Osteocyte (in vitro differentiated cells): ENCODE data around the gene NKAIN2. TPM values are rescaled to one million over a fixed set of nuclear protein-coding genes. Genes with fewer than 3 reads are reported as not detected.
A peak's percentile ranks its signal among the peaks of the same experiment; 100 is the strongest.

Source experiments
- DNase-seq: peaks from one replicate; pipeline ENCODE4 v3.0.0; 2021; ENCODE audit warnings: mixed read lengths; ENCODE audit not compliant: unreplicated experiment; ENCODE audit errors: extremely low spot score
- H3K27ac Mint-ChIP-seq: one replicate; pipeline ENCODE4 v1.8.0; 2021; ENCODE audit warnings: mild to moderate bottlenecking, mixed read lengths; ENCODE audit not compliant: unreplicated experiment
- H3K27me3 Mint-ChIP-seq: one replicate; pipeline ENCODE4 v1.8.0; 2021; ENCODE audit warnings: mixed read lengths; ENCODE audit not compliant: unreplicated experiment
- H3K36me3 Mint-ChIP-seq: one replicate; pipeline ENCODE4 v1.8.0; 2021; ENCODE audit warnings: mixed read lengths; ENCODE audit not compliant: unreplicated experiment
- H3K4me1 Mint-ChIP-seq: one replicate; pipeline ENCODE4 v1.8.0; 2021; ENCODE audit warnings: mixed read lengths; ENCODE audit not compliant: unreplicated experiment
- H3K4me3 Mint-ChIP-seq: one replicate; pipeline ENCODE4 v1.8.0; 2021; ENCODE audit warnings: mild to moderate bottlenecking, moderate library complexity, mixed read lengths; ENCODE audit not compliant: unreplicated experiment
- H3K9me3 Mint-ChIP-seq: one replicate; pipeline ENCODE4 v1.8.0; 2021; ENCODE audit warnings: mixed read lengths; ENCODE audit not compliant: unreplicated experiment
- total RNA-seq: library from RNA; stranded (reverse); gene quantifications from 2 replicates; pipeline ENCODE4 v1.2.1, GENCODE V29; 2021
- TF ChIP-seq, protein P1 (sequence below): fragments of 200-600 bp; sonication (generic); IDR thresholded peaks from 2 replicates; pipeline ENCODE4 v1.5.0; 2021; ENCODE audit warnings: antibody characterized with exemption, mild to moderate bottlenecking, moderate library complexity

NKAIN2 gene
- total RNA-seq, 1 donor from 2014 or later = 17.8 TPM

DNA sequence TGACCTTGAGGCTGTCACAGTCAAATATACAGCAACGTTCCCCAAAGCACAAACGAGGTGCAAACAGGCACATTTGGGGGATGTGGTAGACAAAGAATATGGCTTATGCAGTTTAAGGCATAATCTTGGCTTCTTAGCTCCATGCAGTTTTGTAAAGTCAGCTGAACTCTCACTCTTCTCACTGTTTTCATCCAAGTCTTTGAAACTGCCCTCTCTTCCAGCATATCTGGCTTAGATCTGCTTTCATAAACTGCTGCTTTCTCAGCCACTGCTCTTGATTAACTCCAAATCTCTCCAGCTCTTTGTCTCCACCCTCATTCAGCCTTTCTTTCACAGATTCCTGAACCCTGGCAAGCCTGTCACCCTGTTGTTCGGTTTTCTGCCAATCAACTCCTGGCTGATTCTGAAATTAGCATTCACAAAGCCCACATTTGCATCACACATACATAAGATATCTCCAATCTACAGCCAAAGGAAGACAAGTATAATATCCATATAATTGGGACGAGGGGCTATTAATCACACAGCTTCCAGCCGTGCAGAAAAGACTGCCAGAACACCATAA lies 857.5 kb downstream of the NKAIN2 start:
- TF ChIP-seq, protein P1, sequence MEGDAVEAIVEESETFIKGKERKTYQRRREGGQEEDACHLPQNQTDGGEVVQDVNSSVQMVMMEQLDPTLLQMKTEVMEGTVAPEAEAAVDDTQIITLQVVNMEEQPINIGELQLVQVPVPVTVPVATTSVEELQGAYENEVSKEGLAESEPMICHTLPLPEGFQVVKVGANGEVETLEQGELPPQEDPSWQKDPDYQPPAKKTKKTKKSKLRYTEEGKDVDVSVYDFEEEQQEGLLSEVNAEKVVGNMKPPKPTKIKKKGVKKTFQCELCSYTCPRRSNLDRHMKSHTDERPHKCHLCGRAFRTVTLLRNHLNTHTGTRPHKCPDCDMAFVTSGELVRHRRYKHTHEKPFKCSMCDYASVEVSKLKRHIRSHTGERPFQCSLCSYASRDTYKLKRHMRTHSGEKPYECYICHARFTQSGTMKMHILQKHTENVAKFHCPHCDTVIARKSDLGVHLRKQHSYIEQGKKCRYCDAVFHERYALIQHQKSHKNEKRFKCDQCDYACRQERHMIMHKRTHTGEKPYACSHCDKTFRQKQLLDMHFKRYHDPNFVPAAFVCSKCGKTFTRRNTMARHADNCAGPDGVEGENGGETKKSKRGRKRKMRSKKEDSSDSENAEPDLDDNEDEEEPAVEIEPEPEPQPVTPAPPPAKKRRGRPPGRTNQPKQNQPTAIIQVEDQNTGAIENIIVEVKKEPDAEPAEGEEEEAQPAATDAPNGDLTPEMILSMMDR = no peak
- Mint-ChIP-seq H3K4me3 (no peak overlapping the region), H3K9me3 (peaks cover 7% of the 10 kb centered on the region)

DNA sequence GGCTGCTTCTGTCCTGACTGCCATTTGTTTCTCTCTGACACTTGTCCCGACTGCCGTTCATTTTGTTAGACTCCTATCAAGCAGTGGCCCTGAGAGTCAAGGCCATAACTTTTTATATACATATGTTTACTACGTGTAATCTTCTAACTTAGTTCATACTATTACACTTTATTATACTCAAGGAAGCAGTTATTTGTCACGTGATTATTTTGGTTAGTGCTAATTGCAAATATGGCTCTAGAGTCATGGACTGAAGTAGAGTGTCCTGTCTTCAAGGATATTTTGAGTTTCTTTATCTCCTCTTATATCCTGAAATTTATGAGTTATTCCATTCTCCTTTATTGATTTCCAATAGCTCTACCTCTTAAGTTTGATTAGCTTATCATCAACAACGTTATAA lies 864.4 kb downstream of the NKAIN2 start:
- H3K4me1 Mint-ChIP-seq = peaks cover 44% of the 10 kb centered on the region
- peaks cover 4% of the 10 kb centered on the region for H3K36me3 Mint-ChIP-seq
- no peaks in the 10 kb centered on the region for H3K27me3 Mint-ChIP-seq
- TF ChIP-seq, protein P1 = no peak
- no peak overlapping the region for H3K4me3 Mint-ChIP-seq
- no peak overlapping the region for H3K27ac Mint-ChIP-seq
- peaks cover 11% of the 10 kb centered on the region for H3K9me3 Mint-ChIP-seq
- DNase-seq = no peak

More for the DNA sequence above, 857.5 kb downstream of the NKAIN2 start:
- no peak for DNase-seq
- no peak overlapping the region for H3K27ac Mint-ChIP-seq
- H3K27me3 Mint-ChIP-seq = no peaks in the 10 kb centered on the region
- peaks cover 19% of the 10 kb centered on the region for H3K4me1 Mint-ChIP-seq
- H3K36me3 Mint-ChIP-seq = no peaks in the 10 kb centered on the region

DNA sequence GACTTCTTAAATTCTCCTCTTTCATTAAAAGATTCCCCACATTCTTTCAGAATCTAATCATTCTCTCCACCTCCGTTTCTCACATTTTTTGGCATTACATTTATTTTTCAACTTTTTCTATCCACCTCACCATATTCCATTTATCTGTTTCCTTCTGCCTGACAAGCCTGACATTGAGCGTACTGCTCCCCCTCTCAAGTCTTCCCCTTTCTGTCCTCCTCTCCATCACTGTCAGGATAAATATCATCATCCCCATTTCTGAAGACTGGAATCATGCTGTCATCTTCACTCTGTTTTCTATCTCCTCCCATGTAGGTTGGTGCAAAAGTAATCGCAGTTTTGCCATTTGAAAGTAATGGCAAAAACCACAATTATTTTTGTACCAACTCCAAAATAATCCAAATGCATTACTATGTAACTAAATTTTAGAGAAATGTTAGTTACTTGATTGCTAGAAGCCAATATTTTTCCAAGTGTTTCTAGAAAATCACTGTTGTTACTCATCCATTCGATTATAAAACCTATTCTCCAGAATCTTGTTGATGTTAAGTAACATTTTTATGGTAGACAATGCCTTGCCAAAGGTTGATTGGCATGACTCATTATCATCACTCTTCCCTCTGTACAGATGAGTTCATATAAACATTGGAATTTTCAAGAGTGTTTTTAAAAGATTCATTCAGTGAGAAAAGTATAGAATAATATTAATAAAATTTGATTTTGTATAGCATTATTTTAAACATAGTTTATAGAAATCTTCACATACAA lies 866.2 kb downstream of the NKAIN2 start:
- Mint-ChIP-seq H3K36me3 (peaks cover 14% of the 10 kb centered on the region), H3K27ac (peak overlapping the region; percentile 78), H3K4me3 (no peak overlapping the region), H3K4me1 (peaks cover 44% of the 10 kb centered on the region), H3K27me3 (no peaks in the 10 kb centered on the region), H3K9me3 (peaks cover 13% of the 10 kb centered on the region)
- no peak for DNase-seq
- TF ChIP-seq, protein P1 = no peak

DNA sequence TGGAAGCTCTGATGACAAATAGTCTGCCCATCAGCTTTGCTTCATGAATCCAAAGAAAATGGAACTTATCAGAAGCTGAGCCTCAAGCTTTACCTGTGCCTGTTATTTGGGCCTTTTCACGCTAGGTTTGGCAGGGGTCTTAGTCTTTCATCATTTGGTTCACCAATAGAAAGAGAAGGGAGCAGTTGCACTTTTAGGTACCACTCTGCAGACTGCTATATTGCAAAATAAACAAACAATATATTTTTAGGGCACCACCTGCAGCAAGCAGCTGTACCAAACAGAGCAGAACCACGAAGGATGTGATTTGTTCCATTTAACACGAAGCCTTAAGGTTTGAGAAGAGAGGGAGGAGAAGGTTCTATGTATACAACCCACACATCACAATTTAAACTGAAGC lies 867.1 kb downstream of the NKAIN2 start:
- peaks cover 20% of the 10 kb centered on the region for H3K36me3 Mint-ChIP-seq
- H3K4me1 Mint-ChIP-seq = peaks cover 52% of the 10 kb centered on the region
- peaks cover 11% of the 10 kb centered on the region for H3K9me3 Mint-ChIP-seq
- TF ChIP-seq, protein P1 = no peak
- no peaks in the 10 kb centered on the region for H3K27me3 Mint-ChIP-seq
- H3K4me3 Mint-ChIP-seq = no peak overlapping the region
- no peak for DNase-seq
- no peak overlapping the region for H3K27ac Mint-ChIP-seq

DNA sequence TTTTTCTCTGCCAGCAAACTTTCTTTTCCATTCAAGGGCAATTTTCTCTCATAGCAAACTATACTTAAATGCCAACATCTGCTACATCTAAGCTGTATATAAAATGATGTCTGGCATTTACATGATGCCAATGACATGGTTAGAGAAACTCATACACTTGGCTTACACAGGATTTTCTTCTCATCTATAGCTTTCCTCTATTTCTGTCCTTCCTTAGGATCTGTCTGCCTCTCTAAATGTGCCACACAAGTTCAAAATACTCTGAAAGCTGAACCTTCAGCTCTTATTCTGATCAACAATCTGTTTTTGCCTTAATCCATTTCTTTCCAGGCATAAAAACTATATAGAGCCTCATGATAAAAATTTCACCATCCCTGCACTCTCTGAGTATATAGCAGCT lies 867.7 kb downstream of the NKAIN2 start:
- TF ChIP-seq, protein P1 = no peak
- DNase-seq = no peak
- H3K9me3 Mint-ChIP-seq = peaks cover 13% of the 10 kb centered on the region
- H3K27me3 Mint-ChIP-seq = no peaks in the 10 kb centered on the region
- H3K4me1 Mint-ChIP-seq = peaks cover 54% of the 10 kb centered on the region
- no peak overlapping the region for H3K4me3 Mint-ChIP-seq
- H3K27ac Mint-ChIP-seq = peak overlapping the region; percentile 51
- H3K36me3 Mint-ChIP-seq = peaks cover 22% of the 10 kb centered on the region
